Fibroblast of the aortic adventitia (primary cell): ENCODE measurements around the gene SORBS2. TPM values are rescaled to one million over a fixed set of nuclear protein-coding genes. Genes with fewer than 3 reads are reported as not detected.
A peak's percentile ranks its signal among the peaks of the same experiment; 100 is the strongest.

Experiments
- DNase-seq: peaks from one replicate; pipeline ENCODE4 v3.0.0-alpha.2; 2010; ENCODE audit warnings: low read depth
- H3K4me3 ChIP-seq: 2 replicates; pipeline ENCODE4 v1.5.1; 2011; ENCODE audit warnings: low read depth, mild to moderate bottlenecking, control low read depth, low read length, moderate library complexity
- total RNA-seq: library from RNA; depleted of rRNA; stranded (reverse); fragments of >200 nt; gene quantifications from 2 replicates; pipeline ENCODE4 v1.2.3, GENCODE V29; 2012; ENCODE audit warnings: low replicate concordance
- TF ChIP-seq, protein P1 (sequence below): IDR thresholded peaks from 2 replicates; pipeline ENCODE4 v1.5.1; 2011; ENCODE audit warnings: mild to moderate bottlenecking, low read length, control low read depth, inconsistent platforms; ENCODE audit not compliant: insufficient read depth

The SORBS2 gene
- total RNA-seq, 1 donor: 2.8 TPM

- no peak for DNase-seq
- TF ChIP-seq, protein P1, sequence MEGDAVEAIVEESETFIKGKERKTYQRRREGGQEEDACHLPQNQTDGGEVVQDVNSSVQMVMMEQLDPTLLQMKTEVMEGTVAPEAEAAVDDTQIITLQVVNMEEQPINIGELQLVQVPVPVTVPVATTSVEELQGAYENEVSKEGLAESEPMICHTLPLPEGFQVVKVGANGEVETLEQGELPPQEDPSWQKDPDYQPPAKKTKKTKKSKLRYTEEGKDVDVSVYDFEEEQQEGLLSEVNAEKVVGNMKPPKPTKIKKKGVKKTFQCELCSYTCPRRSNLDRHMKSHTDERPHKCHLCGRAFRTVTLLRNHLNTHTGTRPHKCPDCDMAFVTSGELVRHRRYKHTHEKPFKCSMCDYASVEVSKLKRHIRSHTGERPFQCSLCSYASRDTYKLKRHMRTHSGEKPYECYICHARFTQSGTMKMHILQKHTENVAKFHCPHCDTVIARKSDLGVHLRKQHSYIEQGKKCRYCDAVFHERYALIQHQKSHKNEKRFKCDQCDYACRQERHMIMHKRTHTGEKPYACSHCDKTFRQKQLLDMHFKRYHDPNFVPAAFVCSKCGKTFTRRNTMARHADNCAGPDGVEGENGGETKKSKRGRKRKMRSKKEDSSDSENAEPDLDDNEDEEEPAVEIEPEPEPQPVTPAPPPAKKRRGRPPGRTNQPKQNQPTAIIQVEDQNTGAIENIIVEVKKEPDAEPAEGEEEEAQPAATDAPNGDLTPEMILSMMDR: no peak
- H3K4me3 ChIP-seq: peak overlapping the region; percentile 28
These were observed 74.4 kb downstream of the SORBS2 start for GRCh38 chr4:185737489-185738037.

- TF ChIP-seq, protein P1: no peak
- DNase-seq: no peak
- H3K4me3 ChIP-seq: no peak overlapping the region
These were observed 75.1 kb downstream of the SORBS2 start for GRCh38 chr4:185736882-185737281.

DNA sequence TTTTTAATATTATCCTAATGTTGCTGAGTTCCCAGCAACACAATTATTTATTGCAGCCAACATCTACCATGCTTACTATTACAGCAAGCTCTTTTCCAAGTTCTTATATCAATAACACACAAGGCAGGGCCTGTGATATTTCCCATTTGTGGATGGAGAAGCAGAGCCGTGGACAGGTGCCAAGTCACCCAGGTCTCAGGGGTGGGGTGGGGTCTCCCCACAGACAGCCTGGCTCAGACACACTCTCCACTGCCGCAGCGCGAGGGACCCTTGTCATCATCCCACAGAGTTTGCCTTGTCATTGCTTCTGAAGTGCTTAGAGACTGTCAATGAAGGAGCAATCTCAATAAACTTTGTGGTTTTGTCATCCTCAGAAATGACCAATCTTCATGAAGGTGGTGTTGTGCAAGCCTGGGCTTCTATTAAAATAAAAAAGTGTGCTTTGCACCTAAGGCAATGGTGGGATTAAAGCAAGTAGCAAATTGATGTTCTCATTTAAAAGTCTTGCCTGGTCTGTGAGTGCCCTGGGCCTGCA lies 76.1 kb downstream of the SORBS2 start:
- no peak for DNase-seq
- TF ChIP-seq, protein P1: no peak
- no peak overlapping the region for H3K4me3 ChIP-seq

DNA sequence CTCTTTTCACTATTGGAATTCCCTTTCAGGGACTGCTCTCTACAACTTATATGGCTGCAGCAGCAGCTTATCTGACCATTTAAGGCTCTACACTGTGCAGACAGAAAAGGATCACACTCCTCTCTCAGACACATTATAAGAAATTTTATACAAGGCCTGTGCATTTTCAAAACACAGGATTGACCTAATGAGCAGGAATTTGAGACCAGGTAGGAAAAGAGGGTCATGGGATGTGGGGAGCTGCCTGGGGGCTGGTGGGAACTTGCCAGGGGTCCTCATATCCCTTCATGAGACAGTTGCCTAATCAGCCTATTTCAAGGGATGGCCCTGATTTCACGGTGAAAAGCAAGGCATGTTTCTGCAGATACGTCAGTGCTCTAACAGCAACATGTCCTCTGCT lies 77.1 kb downstream of the SORBS2 start:
- DNase-seq: no peak
- H3K4me3 ChIP-seq: no peak overlapping the region
- TF ChIP-seq, protein P1: no peak

DNA sequence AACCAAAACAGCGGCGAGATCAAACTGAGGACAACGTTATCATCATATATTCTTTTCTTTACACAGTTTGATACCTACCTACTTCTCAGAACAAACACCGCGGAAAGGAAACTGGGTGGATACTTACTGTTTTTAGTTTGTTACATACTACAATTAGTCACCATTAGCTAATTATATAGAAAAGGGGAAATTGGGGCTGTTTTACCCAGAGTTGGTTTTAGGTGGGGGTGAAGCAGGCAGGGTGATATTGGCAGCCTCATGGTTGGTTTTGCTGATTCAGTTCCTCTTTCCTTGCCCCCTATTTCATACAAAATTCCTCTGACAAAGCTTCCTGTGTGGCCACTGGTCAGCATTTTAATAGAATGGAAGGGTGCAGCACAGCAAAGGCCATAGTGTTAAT lies 77.8 kb downstream of the SORBS2 start:
- TF ChIP-seq, protein P1: no peak
- DNase-seq: no peak
- H3K4me3 ChIP-seq: no peak overlapping the region

- TF ChIP-seq, protein P1: peak; percentile 36
These were observed 81.0 kb downstream of the SORBS2 start for GRCh38 chr4:185730849-185731608.

More at GRCh38 chr4:185730849-185731608, 81.0 kb downstream of the SORBS2 start:
- peak; percentile 78 for DNase-seq
- H3K4me3 ChIP-seq: no peak overlapping the region
